Activated T-cell treated with anti-CD3 and anti-CD28 coated beads for 24 hours (primary cell): ENCODE data around the gene VIPR2.
"Not testable (repeated sequence)": the region's sequence is repeated elsewhere in the genome, so short reads cannot be mapped to it uniquely, and the experiment has no call there.

Source experiments
- DNase-seq: peaks from one replicate; pipeline ENCODE4 v3.0.0-alpha.2; 2020; ENCODE audit warnings: low read depth

Gene VIPR2

GRCh38 chr7:159104188-159104920 lies 40.3 kb downstream of the VIPR2 start:
- DNase-seq: no peak

GRCh38 chr7:159103382-159104187 lies 41.1 kb downstream of the VIPR2 start:
- DNase-seq: no peak

- DNase-seq: no peak
These were observed 41.8 kb downstream of the VIPR2 start for GRCh38 chr7:159102681-159103381.

GRCh38 chr7:159101661-159102091 lies 43.0 kb downstream of the VIPR2 start:
- DNase-seq: not testable (repeated sequence)

GRCh38 chr7:159101083-159101395 lies 43.6 kb downstream of the VIPR2 start:
- DNase-seq: not testable (repeated sequence)

- DNase-seq: not testable (repeated sequence)
These were observed 44.2 kb downstream of the VIPR2 start for GRCh38 chr7:159100281-159101082.

GRCh38 chr7:159099711-159100231 lies 44.9 kb downstream of the VIPR2 start:
- no peak for DNase-seq

- no peak for DNase-seq
These were observed 45.6 kb downstream of the VIPR2 start for GRCh38 chr7:159098811-159099655.

GRCh38 chr7:159098424-159098786 lies 46.3 kb downstream of the VIPR2 start:
- DNase-seq: no peak

GRCh38 chr7:159097661-159098423 lies 46.8 kb downstream of the VIPR2 start:
- DNase-seq: no peak

- DNase-seq: no peak
These were observed 47.7 kb downstream of the VIPR2 start for GRCh38 chr7:159096736-159097581.

GRCh38 chr7:159095979-159096411 lies 48.7 kb downstream of the VIPR2 start:
- no peak for DNase-seq

GRCh38 chr7:159094919-159095915 lies 49.5 kb downstream of the VIPR2 start:
- no peak for DNase-seq

GRCh38 chr7:159094023-159094740 lies 50.5 kb downstream of the VIPR2 start:
- no peak for DNase-seq

GRCh38 chr7:159093351-159093971 lies 51.2 kb downstream of the VIPR2 start:
- DNase-seq: no peak

GRCh38 chr7:159092701-159093121 lies 52.0 kb downstream of the VIPR2 start:
- no peak for DNase-seq
